Peyer's patch (tissue), 4 donors: ENCODE results near the gene SELENOP.

ENCODE experiments used
- POLR2A ChIP-seq, 2 donors: fragments of 450-650 bp; IDR thresholded peaks; one replicate each; pipeline ENCODE4 v1.5.1; 2017; ENCODE audit warnings: antibody characterized with exemption in 2 of 2, mild to moderate bottlenecking in 2 of 2, moderate library complexity in 2 of 2
- TF ChIP-seq, protein P1 (sequence below), 6 experiments: fragments of 450-650 bp in 4 of 6; fragments of 200-600 bp in 2 of 6; sonication (generic) in 1 of 6; IDR thresholded peaks; one replicate each; pipeline ENCODE4 v1.5.1; 2017 to 2019; ENCODE audit warnings: antibody characterized with exemption in 6 of 6, mild to moderate bottlenecking in 3 of 6, moderate library complexity in 1 of 6

DNA sequence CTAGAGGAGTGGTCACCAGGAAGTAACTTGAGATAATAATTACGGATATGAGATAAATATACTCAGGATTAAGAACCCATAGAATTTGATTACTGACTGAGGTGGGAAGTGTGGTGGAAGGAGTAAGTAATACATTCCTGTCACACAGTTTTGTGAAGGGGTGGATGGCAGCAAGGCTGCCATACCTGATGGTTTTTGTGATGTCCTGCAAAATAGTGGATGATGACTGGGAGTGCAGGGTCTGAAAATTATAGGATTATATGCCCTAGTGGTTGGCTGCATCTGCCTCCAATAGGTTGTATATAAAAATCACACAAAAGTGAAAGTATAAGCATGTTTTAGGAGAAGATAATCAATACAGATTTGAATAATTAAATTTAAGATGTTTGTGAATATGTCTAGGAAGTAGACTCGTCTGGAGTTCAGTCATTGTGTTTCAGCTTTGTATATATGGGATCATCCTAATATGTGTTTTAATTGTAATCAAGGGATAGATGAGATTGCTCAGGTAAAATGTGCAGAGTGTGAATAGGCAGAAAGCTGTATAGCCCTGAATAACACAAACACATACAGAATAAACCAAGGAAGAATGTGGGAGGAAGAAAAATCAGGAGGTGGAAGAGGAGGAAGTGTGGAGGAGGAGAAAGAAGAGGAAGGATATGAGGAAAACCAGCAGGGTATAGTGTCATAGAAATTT, 5.5 kb downstream of the SELENOP start:
- TF ChIP-seq, protein P1, sequence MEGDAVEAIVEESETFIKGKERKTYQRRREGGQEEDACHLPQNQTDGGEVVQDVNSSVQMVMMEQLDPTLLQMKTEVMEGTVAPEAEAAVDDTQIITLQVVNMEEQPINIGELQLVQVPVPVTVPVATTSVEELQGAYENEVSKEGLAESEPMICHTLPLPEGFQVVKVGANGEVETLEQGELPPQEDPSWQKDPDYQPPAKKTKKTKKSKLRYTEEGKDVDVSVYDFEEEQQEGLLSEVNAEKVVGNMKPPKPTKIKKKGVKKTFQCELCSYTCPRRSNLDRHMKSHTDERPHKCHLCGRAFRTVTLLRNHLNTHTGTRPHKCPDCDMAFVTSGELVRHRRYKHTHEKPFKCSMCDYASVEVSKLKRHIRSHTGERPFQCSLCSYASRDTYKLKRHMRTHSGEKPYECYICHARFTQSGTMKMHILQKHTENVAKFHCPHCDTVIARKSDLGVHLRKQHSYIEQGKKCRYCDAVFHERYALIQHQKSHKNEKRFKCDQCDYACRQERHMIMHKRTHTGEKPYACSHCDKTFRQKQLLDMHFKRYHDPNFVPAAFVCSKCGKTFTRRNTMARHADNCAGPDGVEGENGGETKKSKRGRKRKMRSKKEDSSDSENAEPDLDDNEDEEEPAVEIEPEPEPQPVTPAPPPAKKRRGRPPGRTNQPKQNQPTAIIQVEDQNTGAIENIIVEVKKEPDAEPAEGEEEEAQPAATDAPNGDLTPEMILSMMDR (IDR thresholded peaks at IDR 0.05) = no peak
- TF ChIP-seq POLR2A (IDR thresholded peaks at IDR 0.05) = peak in 1 of 2 donors; percentile 75
